Erythroblast (primary cell): ENCODE measurements around the gene USP35.

Experiments used
- DNase-seq, 2 experiments: peaks; one replicate each; lab custom pipeline; 2025; lab: John Stamatoyannopoulos, UW
- GATA1 ChIP-seq: IDR thresholded peaks from 2 replicates; pipeline ENCODE4 v1.6.1; 2011; ENCODE audit warnings: low read depth, mild to moderate bottlenecking, control low read depth, low read length, moderate library complexity
- POLR2A ChIP-seq: IDR thresholded peaks from 2 replicates; pipeline ENCODE4 v1.6.1; 2011; ENCODE audit warnings: mild to moderate bottlenecking, low read length

The USP35 gene

GRCh38 chr11:78197816-78198215, 9.1 kb downstream of the USP35 start:
- TF ChIP-seq GATA1 (no peak), POLR2A (no peak)
- no peak for DNase-seq

DNA sequence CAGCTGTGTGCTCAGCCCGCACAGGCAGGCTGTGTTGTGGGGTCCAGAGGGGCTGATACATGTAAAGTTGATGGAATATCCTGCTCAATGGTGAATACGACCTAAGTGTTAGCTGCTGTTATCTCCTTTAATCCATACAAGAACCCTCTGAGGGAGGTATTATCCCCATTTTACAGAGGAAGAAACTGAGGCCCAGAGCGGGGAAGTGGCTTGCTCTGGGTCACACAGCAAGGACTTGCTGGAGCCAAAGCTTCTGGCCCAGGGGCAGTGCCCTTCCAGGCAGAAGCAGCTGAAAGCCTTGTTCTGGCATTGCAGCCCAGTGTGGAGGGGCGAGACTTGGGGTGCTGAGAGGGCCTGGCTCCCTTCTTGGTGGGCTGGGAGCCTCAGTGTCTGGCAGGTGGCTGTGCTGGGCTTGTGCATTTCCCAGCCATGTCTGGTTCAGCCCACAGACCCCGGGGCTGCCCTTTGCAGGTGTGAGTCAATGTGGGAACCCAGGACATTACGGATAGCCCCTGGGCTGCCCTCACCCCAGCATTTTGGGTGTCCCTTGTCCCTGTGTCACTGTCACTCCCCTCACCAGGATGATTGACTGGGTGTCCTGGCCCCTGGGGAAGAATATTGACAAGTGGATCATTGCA, 10.4 kb downstream of the USP35 start:
- no peak for DNase-seq
- no peak for TF ChIP-seq POLR2A
- TF ChIP-seq GATA1, result no peak

GRCh38 chr11:78199653-78200015, 10.9 kb downstream of the USP35 start:
- DNase-seq, result no peak
- TF ChIP-seq POLR2A (no peak), GATA1 (no peak)

- TF ChIP-seq POLR2A (no peak), GATA1 (no peak)
- DNase-seq, result no peak
Measured at GRCh38 chr11:78200061-78200460, 11.3 kb downstream of the USP35 start.

GRCh38 chr11:78200553-78200952, 11.8 kb downstream of the USP35 start:
- no peak for DNase-seq
- no peak for TF ChIP-seq GATA1
- no peak for TF ChIP-seq POLR2A

- no peak for DNase-seq
- TF ChIP-seq GATA1, result no peak
- no peak for TF ChIP-seq POLR2A
Measured at GRCh38 chr11:78201096-78201818, 12.5 kb downstream of the USP35 start.

- TF ChIP-seq GATA1 (no peak), POLR2A (no peak)
- no peak for DNase-seq
Measured at GRCh38 chr11:78202733-78203167, 14.0 kb downstream of the USP35 start.

- DNase-seq, result no peak
- TF ChIP-seq GATA1, result no peak
- TF ChIP-seq POLR2A, result no peak
Measured at GRCh38 chr11:78203184-78203583, 14.5 kb downstream of the USP35 start.

DNA sequence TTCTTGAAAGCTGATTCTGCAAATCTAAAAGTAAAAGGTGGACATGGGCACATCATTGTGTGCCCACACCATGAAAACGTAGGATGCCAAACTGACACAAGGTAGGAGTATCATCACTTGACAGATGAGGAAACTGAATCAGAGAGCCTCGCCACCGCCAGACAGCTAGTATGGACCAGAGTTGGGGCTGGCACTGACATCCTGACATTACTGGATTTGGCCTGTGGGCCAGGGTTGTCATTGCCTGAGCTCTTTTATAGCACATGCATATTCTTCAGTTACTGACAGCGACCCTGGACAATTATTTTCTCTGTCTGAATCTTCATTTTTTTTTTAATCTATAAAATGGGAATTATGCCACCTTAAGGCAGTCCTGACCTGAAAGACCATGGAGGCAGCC, 16.5 kb downstream of the USP35 start:
- no peak for DNase-seq
- TF ChIP-seq GATA1, result no peak
- no peak for TF ChIP-seq POLR2A

DNA sequence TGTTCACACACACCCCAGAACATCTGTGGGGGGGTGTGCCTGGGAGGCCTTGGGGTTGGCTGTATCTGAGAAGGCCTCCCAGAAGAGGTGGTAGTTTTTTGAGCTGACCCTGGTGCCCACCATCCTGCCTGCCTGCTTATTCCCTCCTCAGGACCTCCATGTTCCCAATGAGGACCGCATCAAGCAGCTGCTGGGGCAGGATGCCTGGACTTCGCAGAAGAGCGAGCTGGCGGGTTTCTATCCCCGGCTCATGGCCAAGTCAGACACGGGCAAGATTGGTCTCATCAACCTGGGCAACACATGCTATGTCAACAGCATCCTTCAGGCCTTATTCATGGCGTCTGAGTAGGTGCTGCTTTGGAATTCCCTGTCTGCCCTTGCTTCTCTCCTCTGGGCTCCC, 17.0 kb downstream of the USP35 start:
- DNase-seq, result no peak
- TF ChIP-seq POLR2A, result no peak
- TF ChIP-seq GATA1, result no peak

DNA sequence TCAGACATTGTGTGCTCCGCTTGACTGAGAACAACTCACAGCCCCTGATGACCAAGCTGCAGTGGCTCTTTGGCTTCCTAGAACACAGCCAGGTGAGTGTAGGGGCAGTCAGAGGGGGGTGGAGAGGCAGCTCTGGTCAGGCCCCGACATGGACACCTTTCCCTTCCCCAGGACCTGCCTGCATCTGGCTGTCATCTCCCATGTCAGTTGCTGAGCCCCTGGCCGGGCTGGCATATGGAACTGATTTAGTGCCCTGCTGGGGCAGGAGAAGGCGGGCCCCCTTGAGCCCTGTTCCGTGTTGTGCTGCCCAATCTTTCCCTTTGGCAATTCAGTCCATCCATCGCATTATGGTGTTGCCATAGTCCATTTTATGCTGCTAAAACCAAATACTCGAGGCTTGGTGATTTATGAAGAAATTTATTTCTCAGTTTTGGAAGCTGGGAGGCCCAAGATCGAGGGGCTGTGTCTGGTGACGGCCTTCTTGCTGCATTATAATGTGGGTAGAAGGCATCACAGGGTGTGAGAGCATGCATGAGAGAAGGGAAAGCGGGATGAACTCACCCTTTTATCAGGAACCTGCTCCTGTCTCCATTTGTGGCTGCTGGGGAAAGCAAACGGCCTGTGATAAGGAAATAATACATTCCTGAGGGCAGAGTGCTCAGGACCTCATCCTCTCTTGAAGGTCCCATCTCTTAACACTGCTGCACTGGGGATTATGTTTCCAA, 19.0 kb downstream of the USP35 start:
- TF ChIP-seq GATA1 (no peak), POLR2A (no peak)
- DNase-seq, result no peak

- TF ChIP-seq POLR2A (no peak), GATA1 (no peak)
- DNase-seq, result no peak
Measured at GRCh38 chr11:78208257-78209165, 19.8 kb downstream of the USP35 start.

- DNase-seq, result no peak
- TF ChIP-seq POLR2A (no peak), GATA1 (no peak)
Measured at GRCh38 chr11:78209478-78209877, 20.8 kb downstream of the USP35 start.
